SH-SY5Y (cell line): Measurements from ENCODE around the gene RHEX.

Experiments
- GATA2 ChIP-seq: IDR thresholded peaks from 2 replicates; pipeline ENCODE4 v1.6.1; 2011; ENCODE audit warnings: mild to moderate bottlenecking, low read depth, low read length
- GATA3 ChIP-seq: IDR thresholded peaks from 2 replicates; pipeline ENCODE4 v1.6.1; 2011; ENCODE audit warnings: low read depth, mild to moderate bottlenecking, low read length, moderate library complexity

GRCh38 chr1:206116873-206117150 lies 63.8 kb downstream of the RHEX start:
- TF ChIP-seq GATA3 (no peak), GATA2 (no peak)
